NCI-H2227 treated with DMSO at 0.1 percent for 48 hours (cell line): ENCODE data around the gene MPP4.

ENCODE experiments used
- DNase-seq: peaks from one replicate; lab custom pipeline; 2025; lab: John Stamatoyannopoulos, UW

The MPP4 gene

GRCh38 chr2:201628545-201628944, 69.9 kb downstream of the MPP4 start:
- no peak for DNase-seq

DNA sequence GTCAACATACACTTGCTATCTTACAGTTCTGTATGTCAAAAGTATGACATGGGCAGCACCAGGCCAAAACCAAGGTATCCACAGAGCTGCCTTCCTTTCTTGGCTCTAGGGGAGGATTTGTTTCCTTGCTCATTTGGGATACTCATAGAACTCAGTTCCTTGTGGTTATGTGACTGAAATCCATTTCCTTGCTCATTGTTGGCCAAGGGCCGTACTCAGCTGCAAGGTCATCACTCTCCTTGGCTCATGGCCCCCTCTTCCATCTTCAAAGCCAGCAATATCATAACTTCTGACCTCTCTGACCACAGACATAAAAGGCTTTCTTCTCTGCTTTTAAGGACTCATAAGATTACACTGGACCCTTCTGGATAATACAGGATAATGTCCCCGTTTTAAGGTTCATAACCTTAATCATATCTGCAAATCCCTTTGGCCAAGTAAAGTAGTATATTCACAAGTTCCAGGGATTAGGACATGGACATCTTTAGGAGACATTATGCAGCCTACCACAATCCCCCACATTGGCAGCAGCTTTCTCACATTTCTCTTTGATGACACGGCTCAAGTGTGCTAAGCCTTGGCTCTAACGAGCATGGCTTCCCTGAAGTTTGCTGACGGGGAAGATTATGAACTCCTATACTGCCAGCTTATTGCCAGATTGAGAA, 76.0 kb downstream of the MPP4 start:
- DNase-seq: no peak

GRCh38 chr2:201621293-201621999, 77.0 kb downstream of the MPP4 start:
- DNase-seq: no peak

DNA sequence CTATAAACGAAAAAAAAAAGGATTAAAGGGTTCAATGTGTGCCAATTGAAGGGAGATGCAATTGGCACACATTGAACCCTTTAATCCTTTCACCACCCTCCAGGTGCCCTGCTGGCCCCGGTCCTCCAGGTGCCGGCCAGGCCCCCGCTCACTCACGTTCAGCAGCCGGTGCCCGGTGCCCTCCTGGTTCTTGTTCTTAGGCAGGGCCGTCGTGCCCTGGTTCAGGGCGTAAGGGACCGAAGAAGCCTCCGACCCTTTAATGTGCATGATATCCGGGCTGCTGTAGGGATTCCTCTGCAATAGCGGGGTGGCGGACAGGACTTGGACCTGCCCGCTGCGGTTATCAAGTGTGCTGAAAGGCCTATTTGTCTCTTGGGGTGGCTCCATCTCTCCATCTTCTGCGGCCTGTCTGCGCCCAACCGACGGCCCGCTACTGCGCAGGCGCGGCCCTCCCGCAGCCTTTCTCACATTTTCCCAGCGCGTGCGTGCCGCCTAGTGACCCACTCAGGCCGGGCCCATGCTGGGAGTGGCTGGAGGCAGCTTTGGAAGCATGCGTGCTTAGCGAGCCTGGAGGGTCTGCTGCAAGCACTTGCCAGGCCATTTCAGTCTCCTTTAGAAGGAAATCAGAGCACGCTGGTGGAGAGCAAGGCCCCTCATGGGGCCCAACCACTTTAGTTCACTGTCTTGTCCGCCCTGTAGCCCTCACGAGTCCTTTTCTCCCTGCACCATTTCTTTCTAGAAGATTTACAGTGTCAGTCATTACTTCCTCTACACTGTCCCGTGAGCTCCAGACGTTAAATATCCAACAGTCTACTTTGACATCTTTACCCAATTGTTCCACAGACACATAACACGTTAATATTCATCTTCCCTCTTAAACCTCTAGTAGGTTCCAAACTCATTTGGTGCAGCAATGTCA, 79.4 kb downstream of the MPP4 start:
- DNase-seq: peak; percentile 92

DNA sequence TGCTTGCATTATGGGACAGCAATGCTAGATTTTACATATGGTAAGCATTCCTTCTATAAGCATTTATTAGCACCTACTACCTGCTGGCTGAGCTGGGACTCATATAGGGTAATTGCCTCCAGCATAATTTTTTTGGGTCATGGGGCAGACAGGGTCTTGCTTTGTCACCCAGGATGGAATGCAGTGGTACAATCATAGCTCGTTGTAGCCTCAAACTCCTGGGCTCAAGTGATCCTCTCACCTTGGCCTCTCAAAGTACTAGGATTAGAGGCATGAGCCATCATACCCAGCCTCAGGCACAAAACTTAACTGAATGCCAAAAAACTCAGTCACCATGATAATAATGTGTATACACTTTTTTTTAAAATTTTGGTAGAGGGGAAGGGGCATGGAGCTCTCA, 90.4 kb downstream of the MPP4 start:
- no peak for DNase-seq

DNA sequence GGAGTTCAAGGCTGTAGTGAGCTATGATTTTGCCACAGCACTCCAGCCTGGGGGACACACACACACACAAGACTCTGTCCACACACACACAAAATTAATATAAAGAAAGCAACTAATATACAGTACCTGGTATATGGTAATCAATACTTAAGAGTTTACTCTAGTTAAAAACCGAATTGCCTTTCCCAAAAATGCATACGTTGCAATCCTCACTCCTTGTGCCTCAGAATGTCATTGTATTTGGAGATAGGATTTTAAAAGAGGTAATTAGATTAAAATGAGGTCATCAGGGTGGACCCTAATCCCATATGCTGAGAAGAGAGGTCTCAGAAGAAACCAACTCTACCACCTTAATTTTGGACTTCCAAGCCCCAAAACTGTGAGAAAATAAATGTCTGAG, 90.9 kb downstream of the MPP4 start:
- DNase-seq: no peak

GRCh38 chr2:201600906-201601305, 97.5 kb downstream of the MPP4 start:
- DNase-seq: no peak

- DNase-seq: no peak
Measured at GRCh38 chr2:201597397-201597796, 101.0 kb downstream of the MPP4 start.
